Neutrophil (primary cell): ENCODE results near the gene CENPB.
A peak's percentile ranks its signal among the peaks of the same experiment; 100 is the strongest.

Source experiments
- H3K27ac ChIP-seq: fragments of 200-600 bp; sonication (generic); 2 replicates; pipeline ENCODE4 v1.5.1; 2016; ENCODE audit warnings: mild to moderate bottlenecking, moderate library complexity
- H3K27me3 ChIP-seq: fragments of 200-600 bp; sonication (generic); 2 replicates; pipeline ENCODE4 v1.6.0; 2016; ENCODE audit warnings: mild to moderate bottlenecking
- H3K36me3 ChIP-seq: fragments of 200-600 bp; sonication (generic); 2 replicates; pipeline ENCODE4 v1.5.1; 2017
- H3K4me1 ChIP-seq, 2 experiments: fragments of 200-600 bp in 1 of 2; sonication (generic) in 1 of 2; 1 replicate in 1 of 2; 2 replicates in 1 of 2; pipeline versions ENCODE4 v1.5.1 to v1.6.1; 2013 to 2016; ENCODE audit warnings: low read depth in 1 of 2, low read length in 1 of 2, mild to moderate bottlenecking in 1 of 2, moderate library complexity in 1 of 2; ENCODE audit not compliant: control insufficient read depth in 1 of 2, insufficient read depth in 1 of 2
- H3K4me3 ChIP-seq, 2 experiments: fragments of 200-600 bp in 1 of 2; sonication (generic) in 1 of 2; 1 replicate in 1 of 2; 2 replicates in 1 of 2; pipeline ENCODE4 v1.5.1; 2013 to 2016; ENCODE audit warnings: low read depth in 1 of 2, low read length in 1 of 2, mild to moderate bottlenecking in 1 of 2, moderate library complexity in 1 of 2
- H3K9me3 ChIP-seq: fragments of 200-600 bp; sonication (generic); 2 replicates; pipeline ENCODE4 v1.5.1; 2016
- TF ChIP-seq, protein P1 (sequence below): fragments of 200-600 bp; sonication (generic); IDR thresholded peaks from 2 replicates; pipeline ENCODE4 v1.5.1; 2016; ENCODE audit warnings: antibody characterized with exemption

Gene CENPB

DNA sequence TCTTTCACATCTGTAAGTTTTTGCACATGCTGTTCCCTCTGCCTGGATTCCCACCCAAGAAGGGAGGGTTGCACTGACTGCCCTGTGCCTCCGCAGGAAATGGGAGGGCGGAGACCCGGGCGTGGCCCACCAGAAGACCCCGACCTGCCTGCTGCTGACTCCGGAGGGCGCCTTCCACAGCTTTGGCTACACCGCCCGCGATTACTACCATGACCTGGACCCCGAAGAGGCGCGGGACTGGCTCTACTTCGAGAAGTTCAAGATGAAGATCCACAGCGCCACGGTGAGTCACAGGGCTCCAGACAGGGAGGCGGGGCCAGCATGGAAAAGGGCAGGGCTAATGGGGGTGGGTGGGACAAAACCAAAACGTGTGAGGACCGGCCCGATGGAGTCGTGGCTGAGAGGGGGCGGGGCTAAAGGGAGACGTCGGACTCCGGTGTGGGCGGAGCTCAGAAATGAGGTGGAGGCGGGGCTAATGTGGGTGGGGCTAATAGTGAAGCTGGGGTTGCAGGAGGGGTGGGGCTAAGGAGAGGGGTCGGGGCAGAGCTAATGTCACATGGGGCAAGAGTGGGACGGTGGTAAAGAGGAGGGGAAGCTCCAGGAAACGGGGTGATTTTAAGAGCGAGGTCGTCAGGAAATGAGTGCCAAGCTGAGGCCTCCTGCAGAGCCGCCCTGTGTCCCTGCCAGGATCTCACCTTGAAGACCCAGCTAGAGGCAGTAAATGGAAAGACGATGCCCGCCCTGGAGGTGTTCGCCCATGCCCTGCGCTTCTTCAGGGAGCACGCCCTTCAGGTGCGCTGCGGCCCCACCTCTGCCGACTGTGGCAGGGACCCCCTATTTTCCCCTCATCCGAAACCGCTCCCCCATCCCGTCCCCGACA lies 41.5 kb downstream of the CENPB start:
- Histone ChIP-seq H3K27me3 (peaks cover 27% of the 10 kb centered on the region), H3K36me3 (no peaks in the 10 kb centered on the region), H3K4me3 (peak overlapping the region; percentile 15 to 28), H3K9me3 (no peaks in the 10 kb centered on the region), H3K27ac (no peak overlapping the region), H3K4me1 (peaks cover 8% of the 10 kb centered on the region in 2 experiments)
- TF ChIP-seq, protein P1, sequence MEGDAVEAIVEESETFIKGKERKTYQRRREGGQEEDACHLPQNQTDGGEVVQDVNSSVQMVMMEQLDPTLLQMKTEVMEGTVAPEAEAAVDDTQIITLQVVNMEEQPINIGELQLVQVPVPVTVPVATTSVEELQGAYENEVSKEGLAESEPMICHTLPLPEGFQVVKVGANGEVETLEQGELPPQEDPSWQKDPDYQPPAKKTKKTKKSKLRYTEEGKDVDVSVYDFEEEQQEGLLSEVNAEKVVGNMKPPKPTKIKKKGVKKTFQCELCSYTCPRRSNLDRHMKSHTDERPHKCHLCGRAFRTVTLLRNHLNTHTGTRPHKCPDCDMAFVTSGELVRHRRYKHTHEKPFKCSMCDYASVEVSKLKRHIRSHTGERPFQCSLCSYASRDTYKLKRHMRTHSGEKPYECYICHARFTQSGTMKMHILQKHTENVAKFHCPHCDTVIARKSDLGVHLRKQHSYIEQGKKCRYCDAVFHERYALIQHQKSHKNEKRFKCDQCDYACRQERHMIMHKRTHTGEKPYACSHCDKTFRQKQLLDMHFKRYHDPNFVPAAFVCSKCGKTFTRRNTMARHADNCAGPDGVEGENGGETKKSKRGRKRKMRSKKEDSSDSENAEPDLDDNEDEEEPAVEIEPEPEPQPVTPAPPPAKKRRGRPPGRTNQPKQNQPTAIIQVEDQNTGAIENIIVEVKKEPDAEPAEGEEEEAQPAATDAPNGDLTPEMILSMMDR: no peak

DNA sequence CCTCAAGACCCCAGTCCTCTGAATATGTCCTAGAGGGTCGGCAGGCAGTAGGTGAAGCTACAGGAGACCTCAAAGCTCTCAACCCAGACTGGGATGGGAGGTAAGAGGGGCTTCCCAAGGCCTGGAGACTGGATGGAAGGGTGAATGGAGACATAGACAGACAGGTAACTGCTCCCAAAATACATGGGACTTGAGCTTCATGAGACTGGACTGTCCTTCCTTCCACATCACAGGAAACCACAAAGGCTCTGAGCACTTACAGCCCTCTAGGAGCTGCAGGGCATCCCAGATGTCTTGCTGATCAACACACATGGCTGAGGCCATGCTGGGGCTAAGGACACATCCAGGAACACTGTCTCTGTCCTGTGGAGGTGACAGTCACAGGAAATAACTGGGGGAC lies 42.5 kb downstream of the CENPB start:
- H3K36me3 ChIP-seq: no peaks in the 10 kb centered on the region
- H3K27me3 ChIP-seq: peaks cover 27% of the 10 kb centered on the region
- H3K9me3 ChIP-seq: no peaks in the 10 kb centered on the region
- TF ChIP-seq, protein P1: no peak
- no peak overlapping the region for H3K4me3 ChIP-seq
- peaks cover 8% of the 10 kb centered on the region in 2 experiments for H3K4me1 ChIP-seq
- no peak overlapping the region for H3K27ac ChIP-seq

- no peaks in the 10 kb centered on the region for H3K9me3 ChIP-seq
- no peak overlapping the region for H3K27ac ChIP-seq
- TF ChIP-seq, protein P1: no peak
- peaks cover 8% of the 10 kb centered on the region in 2 experiments for H3K4me1 ChIP-seq
- H3K36me3 ChIP-seq: no peaks in the 10 kb centered on the region
- peaks cover 27% of the 10 kb centered on the region for H3K27me3 ChIP-seq
- no peak overlapping the region for H3K4me3 ChIP-seq
Measured at GRCh38 chr20:3743251-3743650, 43.3 kb downstream of the CENPB start.

- Histone ChIP-seq H3K27me3 (peaks cover 22% of the 10 kb centered on the region), H3K27ac (no peak overlapping the region), H3K36me3 (no peaks in the 10 kb centered on the region), H3K4me3 (no peak overlapping the region), H3K4me1 (peaks cover 8% of the 10 kb centered on the region in 2 experiments), H3K9me3 (no peaks in the 10 kb centered on the region)
- TF ChIP-seq, protein P1: no peak
Measured at GRCh38 chr20:3741836-3742458, 44.6 kb downstream of the CENPB start.

- TF ChIP-seq, protein P1: no peak
- no peaks in the 10 kb centered on the region for H3K36me3 ChIP-seq
- no peak overlapping the region for H3K27ac ChIP-seq
- H3K4me3 ChIP-seq: no peak overlapping the region
- H3K27me3 ChIP-seq: peaks cover 23% of the 10 kb centered on the region
- no peaks in the 10 kb centered on the region for H3K9me3 ChIP-seq
- H3K4me1 ChIP-seq: peaks cover 8% of the 10 kb centered on the region in 2 experiments
Measured at GRCh38 chr20:3740615-3741301, 45.8 kb downstream of the CENPB start.
